SH-SY5Y (cell line): Measurements from ENCODE around the gene DACH1.

Experiments used
- GATA2 ChIP-seq: IDR thresholded peaks from 2 replicates; pipeline ENCODE4 v1.6.1; 2011; ENCODE audit warnings: mild to moderate bottlenecking, low read depth, low read length
- GATA3 ChIP-seq: IDR thresholded peaks from 2 replicates; pipeline ENCODE4 v1.6.1; 2011; ENCODE audit warnings: low read depth, mild to moderate bottlenecking, low read length, moderate library complexity

- TF ChIP-seq GATA2 (no peak), GATA3 (no peak)
These were observed 145.9 kb downstream of the DACH1 start for GRCh38 chr13:71721104-71721503.
